CD1c-positive myeloid dendritic cell (primary cell): ENCODE data around the gene TMED8.
"Not testable (repeated sequence)": the region's sequence is repeated elsewhere in the genome, so short reads cannot be mapped to it uniquely, and the experiment has no call there.

Experiments
- DNase-seq: peaks from one replicate; pipeline ENCODE4 v3.0.0-alpha.2; 2016; ENCODE audit errors: extremely low spot score

Gene TMED8

DNA sequence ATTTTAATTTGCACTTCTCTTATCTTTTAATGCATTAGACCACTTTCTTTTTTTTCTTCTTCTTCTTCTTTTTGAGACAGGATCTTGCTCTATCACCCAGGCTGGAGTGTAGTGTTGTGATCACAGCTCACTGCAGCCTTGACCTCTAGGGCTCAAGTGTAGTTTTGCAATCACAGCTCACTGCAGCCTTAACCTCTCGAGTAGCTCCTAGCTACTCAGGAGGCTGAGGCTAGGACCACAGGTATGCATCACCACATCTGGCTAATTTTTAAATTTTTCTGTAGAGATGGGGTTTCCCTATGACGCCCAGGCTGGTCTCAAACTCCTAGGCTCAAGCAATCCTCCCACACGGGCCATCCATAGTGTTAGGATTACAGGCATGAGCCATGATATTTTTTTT lies 12.7 kb downstream of the TMED8 start:
- DNase-seq: no peak

DNA sequence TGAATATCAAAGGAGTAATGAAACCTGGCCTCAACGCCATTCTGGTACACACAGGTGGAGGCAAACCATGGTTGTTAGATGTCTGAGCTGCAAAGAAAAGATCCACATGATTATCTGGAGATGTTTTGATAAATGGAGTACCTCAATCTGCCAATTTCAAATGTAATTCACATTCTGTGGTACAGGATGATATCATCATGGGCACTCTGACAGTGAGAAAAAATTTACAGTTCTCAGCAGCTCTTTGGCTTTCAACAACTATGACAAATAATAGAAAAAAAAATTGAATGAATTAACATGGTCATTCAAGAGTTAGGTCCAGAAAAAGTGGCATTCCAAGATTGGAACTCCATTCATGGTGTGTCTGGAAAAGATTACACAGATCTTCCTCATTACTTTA lies 17.3 kb downstream of the TMED8 start:
- no peak for DNase-seq

DNA sequence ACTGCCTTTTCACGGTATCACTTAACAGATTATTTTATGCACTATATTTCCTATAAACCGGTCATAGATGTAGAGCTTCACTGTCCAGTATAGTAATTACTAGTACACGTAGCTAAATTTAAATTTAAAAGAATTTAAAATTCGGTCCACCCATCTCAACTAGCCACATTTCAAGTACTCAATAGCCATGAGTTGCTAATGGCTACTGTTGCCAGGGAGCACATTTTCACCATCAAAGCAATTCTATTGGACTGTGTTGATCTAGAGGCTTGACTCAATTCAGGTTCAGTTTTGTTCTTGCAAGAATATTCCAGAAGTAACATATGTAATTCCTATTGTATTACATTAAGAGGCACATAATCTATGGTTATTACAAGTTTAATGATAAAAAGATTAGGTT lies 20.0 kb downstream of the TMED8 start:
- DNase-seq: no peak

DNA sequence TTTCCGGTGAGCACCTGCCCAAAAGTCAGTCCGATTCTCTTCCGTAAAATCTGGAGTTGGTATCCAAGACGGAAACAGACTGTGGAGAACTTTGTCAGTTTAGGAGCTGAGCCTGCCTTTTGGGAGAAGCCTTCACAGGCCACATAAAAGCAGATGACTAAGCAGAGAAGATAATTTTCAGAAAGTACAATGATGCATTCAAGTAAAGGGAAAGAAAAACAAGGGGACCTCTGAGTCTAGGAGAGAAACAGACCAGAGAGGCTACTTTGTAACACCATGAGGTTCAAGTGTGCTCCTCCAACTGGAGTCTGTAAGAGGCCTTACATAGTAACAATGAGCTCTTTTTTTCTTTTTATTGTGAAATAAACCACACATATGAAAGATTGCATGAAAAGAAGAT lies 21.1 kb downstream of the TMED8 start:
- DNase-seq: no peak

DNA sequence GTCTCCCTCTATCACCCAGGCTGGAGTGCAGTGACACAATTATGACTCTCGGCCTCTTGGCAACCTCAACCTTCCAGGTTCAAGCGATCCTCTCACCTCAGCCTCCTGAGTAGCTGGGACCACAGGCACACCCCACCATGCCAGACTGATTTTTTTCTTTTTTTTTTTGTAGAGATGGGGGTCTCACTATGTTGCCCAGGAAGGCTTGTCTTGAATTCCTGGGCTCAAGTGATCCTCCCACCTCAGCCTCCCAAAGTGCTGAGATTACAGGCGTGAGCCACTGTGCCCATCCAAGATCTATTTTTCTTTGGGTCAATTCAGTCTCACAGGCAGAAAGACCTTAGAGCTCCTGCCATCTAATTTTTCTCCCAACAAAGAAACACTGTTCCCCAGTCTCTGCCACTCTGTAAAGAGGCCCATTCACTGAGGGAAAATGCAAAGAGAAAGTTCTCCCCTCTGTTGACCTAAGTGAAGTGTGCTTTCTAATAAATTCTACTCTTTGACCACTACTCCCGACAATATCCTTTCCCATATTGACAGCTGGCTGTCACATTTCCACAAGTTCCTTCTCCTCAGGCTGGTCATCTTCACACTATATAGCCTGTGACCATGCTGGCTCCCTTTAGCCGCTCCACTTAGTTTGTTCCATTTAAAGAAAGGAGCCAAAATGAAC lies 23.3 kb downstream of the TMED8 start:
- no peak for DNase-seq

DNA sequence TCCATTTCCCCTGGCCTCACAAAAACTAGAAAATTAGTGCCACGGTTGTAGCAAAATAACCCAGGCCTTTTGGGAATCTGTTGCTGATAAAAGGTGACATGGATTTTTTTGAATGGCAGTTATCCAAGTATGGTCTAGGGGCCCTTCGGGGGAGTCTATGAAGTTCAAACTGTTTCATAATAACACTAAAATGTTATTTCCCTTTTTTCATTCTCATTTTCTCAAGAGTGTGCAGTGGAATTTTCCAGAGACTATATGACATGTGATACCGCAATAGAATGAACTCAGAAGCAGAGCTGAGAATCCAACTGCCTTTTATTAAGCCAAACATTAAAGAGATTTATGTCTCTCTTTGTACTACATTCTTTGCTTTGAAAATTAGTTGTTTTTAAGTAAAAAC lies 29.1 kb downstream of the TMED8 start:
- peak; percentile 48 for DNase-seq

DNA sequence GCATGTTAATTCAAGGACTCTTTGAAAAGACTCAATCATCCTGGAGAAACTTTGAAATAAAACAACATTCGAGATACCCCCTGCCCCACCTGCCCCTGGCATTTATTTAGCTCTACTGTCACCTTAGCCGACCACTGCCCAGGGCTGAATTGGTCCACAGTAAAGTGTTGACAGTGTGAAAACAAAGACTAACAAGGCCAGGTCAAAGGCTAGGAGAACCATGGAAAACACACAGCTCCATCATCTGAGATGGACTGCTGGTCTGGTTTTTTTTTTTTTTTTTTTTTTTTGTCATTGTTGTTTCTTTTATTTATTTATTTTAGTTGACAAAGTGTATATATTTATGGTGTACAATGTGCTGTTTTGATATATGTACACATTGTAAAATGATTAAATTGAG lies 30.4 kb downstream of the TMED8 start:
- DNase-seq: no peak

DNA sequence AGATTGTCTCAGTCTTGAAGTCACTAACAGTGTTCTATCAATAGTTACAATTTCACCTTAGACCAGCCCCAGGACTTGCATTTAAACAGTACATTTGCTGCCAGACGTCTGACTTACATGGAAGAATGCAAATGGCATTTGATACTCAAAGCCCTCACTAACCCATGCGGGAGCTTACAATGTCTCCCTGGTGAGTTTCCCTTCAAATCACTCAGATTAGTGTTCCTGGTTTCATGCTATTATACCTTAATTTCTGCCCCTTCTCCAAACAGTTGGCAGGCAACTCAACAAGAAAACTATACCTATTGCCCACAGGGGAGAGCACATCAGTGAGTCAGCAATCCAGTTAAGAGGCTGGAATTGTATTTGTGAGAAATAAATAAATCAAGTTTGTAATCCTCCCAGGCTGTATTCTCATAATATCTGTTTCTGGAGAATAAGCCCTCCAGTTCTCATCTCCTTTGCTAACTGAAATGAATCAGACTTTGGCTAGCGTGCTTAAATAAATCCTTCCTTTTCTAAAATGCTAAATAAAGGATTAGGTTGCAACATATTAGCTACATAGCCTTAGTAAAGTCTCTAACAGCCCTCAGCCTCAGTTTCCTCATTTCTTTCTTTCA lies 32.4 kb downstream of the TMED8 start:
- DNase-seq: no peak

DNA sequence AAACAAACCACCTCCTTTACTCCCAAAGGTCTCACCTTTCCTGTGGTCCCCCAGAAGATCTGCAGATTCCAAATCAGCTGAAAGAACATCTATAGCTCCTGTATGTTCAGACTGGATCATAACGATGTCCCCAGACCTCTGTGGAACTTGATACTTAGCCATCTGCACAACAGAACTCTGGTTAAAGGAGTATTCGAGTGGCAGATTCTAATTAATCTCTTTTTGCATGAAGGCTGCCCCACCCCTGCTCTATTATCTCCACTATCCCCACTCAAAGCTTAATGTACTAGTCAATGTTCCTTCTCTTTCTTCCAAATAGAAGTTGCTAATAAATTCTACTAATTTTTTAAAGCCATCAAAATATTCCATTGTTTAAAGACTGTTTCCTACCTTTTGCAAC lies 33.2 kb downstream of the TMED8 start:
- no peak for DNase-seq

DNA sequence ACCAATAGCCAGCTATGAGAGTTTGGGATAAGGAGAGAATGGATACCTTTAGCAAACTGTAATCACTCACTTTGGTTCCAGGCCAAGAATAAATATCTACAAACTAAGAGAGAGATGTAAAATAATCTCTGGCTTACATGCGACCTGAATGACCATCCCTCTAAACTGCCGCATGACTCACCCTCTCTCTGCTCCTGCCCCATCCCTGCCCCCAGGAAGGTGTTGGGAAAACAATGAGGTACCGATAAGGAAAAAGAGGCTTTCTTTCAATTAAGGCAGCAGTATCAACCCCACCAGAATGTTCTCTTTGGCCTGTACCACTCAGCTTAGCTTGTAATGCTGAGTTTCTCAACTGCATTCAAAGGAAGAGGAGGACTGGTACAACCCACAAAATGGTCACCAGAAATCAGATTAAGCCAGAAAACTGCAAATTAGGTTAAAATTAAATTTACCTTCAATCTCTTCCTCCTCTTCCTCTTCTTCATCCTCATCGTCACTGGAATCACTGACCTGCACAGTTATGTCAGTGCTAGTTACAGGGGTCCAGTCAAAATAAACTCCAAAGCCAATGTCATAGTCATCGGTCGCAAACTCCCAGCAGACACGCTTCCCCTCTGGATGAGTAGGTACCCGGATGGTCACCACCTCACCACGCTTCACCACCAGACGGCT lies 34.0 kb downstream of the TMED8 start:
- DNase-seq: no peak

DNA sequence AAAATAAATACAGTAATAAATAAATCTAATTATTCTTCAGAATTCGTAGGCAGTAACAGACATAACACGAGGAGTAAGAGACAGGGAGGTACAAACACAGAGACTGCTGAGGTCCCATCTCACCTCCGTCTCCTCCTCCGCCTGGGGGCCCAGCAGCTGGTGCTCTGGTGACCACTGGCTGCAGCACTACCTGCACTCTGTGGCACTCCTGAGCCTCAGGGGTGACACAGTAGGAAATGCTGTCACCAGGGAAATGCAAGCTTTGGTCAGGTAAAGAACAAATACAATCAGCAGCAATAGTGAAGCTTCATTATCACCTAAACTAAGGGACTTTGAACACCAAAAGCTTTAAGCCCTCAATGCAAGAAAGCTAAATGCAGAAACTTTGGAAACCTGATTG lies 36.5 kb downstream of the TMED8 start:
- DNase-seq: no peak

DNA sequence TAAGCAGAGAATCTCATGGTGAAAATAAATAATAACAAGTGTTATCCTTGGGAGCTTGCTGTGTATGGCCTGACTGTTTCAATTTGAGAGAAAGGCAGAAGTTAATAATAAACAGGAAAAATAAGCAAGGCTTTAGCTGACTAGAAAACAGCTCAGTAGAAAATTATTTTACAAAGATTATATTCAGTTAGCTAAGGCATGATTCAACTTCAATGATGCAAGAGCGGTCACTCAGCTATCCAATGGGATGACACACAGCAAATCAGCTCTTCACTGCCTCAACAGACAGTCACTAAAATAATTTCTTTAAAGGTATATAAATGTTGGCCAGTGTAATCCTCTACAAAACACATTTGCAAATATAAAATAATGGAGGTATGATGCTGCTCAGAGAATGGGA lies 37.5 kb downstream of the TMED8 start:
- no peak for DNase-seq

DNA sequence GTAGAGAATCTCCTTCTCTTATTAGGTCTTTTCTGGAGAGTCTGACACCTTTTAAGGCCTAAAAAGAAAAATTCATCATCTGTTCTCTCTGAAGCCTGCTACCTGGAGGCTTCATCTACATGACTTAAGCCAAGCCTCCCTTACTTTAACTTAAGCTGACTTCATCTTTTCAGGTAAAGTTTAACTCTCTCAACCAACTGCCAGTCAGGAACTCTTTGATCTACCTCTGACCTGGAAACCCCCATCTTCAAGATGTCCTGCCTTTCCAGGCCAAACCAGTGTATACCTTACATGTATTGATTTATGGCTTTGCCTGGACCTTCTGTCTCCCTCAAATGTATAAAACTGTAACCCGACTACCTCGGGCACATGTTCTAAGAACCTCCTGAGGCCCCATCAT lies 38.6 kb downstream of the TMED8 start:
- no peak for DNase-seq

DNA sequence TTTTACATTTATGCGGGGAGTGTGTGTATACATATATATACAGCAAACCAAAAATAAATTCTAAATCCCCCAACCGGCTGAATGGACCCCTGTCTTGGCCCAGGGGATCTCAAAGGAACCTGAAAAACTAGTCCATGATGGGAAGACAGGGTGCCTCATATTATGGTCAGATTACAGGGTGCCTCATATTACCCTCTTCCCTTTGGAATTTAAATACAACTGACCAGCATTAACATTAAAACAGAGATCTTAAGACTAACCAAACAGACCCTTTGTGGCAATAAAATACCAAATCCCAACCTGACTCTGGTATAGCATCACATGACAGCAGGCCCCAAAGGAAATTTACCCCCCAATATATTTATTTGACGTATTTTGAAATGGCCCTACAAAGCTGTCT lies 39.0 kb downstream of the TMED8 start:
- DNase-seq: no peak

DNA sequence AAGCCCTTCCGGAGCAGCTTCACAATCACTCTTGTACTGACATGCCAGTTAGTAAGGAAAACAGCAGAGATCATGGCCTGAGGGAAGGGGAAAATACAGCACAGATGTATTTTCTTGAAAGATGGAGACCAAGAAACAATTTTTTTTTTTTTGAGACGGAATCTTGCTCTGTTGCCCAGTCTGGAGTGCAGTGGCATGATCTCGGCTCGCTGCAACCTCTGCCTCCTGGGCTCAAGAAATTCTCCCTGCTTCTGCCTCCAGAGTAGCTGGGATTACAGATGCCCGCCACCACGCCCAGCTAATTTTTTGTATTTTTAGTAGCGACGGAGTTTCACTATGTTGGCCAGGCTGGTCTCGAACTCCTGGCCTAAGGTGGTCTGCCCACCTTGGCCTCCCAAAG lies 39.6 kb downstream of the TMED8 start:
- not testable (repeated sequence) for DNase-seq

DNA sequence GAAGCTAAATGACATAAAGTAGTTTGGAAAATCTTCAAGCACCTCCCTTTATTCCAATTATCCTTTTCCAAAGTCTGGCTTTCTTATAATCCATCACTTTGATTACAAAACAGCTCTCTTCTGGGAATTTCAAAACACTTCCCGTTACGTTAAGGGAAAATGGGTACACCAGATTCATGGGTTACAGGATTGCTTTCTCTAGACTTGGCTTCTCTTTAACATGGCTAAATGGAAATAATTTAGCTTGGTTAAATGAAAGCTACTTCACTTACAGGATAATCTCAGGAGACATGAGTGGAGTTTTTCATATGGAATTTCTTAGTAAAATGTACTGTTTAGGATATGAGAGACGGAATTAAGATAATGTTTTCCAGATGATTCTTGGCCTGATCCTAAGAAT lies 41.3 kb downstream of the TMED8 start:
- DNase-seq: no peak

DNA sequence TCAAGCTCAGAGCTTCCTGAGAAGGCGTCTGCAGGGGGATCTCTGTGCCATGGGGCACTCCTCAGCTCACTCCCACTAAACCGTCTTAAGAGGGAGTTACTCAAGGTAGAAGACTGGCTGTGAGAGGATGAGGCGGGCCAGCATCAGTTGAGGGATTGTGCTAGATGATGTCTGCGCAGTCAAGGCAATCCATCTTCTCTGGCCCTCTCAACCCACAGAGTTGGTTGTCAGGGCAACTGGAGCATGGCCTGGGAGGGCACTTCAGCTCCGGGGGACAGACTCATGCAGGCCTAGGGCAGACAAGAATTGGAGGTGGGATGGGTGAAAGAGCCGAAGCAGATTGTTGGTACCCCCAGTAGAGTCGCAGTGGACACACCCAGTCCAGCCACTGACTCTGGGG lies 47.0 kb downstream of the TMED8 start:
- DNase-seq: no peak

DNA sequence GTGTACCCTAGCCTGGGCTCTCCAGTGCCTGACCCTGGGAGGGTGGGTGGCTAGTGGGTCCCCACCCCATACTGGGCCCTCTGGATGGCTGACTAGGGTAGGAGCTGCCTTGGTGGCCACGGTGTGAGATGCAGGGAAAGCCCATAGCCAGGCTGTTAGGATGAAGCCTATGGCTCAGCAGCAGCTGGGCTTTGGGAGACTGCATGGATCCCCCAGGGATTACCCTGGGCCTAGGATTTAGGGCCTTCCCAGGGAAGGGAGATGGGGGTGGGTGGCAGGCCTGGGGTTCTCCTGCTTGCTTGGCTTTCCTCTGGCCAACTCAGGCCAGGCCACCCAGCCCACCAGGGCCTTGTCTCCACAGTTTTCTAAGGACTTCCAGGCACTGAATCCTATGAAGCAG lies 49.8 kb downstream of the TMED8 start:
- no peak for DNase-seq

DNA sequence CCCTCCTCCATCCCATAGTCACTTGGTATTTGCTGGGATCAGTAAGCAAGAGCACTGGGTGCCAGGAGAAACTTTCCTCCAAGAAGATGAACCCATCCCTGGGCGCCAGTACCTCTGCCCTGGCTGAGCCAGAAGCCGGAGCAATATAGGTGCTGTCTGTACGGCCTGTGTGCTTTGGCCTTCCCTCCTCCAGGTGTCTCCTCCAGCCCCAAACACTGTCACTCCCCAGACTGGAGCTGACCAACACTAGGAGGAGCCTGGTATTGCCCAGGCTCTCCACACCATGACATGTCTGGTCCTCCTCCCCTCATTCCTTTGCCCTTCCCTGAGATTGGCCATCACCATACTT lies 51.2 kb downstream of the TMED8 start:
- no peak for DNase-seq

DNA sequence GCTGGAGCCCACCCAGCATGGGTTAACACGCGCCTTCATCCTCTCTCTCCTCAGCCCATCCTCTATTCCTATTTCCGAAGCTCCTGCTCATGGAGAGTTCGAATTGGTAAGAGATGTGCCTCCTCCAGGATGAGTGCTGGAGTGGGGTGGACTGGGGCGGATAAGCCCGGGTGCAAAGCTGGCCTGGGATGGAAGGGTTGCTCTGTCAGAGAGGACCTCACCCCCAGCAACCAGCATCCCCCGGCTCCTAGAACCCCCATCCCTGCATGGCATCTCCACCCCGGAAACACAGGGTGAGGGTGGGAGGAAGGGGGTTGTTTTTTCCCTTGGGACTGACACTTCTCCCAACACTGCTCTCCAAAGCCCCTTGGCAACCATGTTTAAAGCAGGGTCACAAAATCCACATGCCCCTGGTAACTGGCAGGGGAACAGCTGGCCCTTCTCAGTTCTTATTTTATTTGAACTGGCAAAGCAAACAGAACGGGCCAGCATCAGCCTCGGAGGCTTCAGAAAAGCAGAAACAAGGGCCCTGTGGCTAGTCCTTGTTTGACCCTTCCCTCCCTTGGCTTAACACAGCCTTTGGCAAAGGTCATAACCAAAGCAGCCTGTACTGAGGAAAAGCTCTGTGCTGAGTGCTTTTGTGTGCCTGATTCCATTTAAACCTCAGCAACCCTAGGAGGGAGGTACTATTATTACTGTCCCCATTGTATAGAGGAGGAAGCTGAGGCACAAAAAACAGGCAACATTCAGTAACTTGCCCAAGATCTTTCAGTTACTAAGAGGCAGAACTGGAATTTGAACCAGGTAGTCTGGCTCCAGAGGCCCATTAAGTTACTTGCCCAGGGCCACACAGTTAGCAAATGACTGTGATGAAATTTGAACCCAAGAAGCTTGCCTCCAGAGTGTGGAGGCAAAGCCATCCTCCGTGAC lies 51.8 kb downstream of the TMED8 start:
- no peak for DNase-seq

DNA sequence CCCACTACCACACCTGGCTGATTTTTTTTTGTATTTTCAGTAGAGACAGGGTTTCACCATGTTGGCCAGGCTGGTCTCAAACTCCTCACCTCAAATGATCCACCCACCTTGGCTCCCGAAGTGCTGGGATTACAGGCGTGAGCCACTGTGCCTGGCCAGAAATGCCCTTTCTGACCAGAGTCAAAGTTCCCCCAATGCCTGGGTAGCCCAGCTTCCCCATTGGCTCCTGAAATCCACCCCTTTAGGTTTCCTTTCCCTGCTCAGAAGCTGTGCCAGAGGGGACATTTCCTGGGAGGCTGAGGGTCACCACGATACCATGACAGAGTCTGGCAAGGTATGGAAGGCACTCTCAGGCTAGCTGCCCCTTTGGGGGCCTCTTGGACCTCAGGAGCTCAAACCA lies 52.6 kb downstream of the TMED8 start:
- DNase-seq: no peak

DNA sequence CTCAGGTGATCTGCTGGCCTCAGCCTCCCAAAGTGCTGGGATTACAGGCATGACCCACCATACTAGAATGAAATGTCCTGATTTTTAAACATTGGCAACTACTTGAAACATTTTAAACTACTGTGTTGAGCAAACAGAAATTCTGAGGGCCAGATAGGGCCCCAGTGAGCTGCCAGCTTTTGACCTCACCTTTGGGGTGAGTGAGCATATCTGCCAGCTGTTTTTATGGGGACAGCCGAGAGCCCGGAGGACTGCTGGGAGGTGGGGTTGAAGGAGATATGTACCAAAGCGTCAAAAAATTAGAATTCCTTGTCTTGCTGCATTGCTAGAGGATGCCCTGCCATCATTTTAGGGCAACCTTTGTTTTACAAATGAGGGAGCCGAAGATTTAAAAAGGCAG lies 53.3 kb downstream of the TMED8 start:
- no peak for DNase-seq

DNA sequence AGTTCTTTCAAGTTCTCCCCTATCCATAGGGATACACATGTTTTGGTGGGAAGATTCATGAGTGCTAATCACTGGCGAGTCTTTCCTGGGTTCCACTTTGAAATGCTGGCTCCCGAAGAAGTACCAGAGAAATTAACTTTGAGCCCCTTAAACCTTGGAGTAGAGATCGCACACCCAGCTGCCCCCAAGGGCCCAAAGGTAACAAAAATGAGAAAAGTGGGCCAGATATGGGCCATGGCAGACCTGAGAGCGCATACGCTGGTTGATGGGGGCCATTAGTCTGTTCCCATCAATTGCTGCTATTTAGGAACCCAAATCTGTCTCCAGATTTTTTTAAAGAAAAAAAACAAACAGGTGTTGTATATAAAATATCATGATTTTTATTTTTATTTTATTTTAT lies 53.9 kb downstream of the TMED8 start:
- DNase-seq: no peak
